Pancreas (tissue), 10 donors: Measurements from ENCODE around the gene PAM16. TPM values are rescaled to one million over a fixed set of nuclear protein-coding genes. Genes with fewer than 3 reads are reported as not detected.

ENCODE experiments used
- ATAC-seq, 4 donors: fragments of 200-7000 bp; cut with Tn5 transposase; one replicate each; pipeline versions ENCODE4 v1.8.0 to v1.9.1; 2020; ENCODE audit warnings: mild to moderate bottlenecking in 4 of 4, moderate library complexity in 4 of 4
- DNase-seq, 6 donors: peaks; one replicate each; pipeline ENCODE4 v3.0.0-alpha.2; 2020
- FAIRE-seq: peaks from 2 replicates; lab custom pipeline; 2012; peaks lifted over from hg19 to GRCh38; lab: Jason Lieb, UNC
- H3K27ac ChIP-seq, 4 donors: fragments of 200-600 bp; sonication (generic); 1 replicate in 3 of 4; 2 replicates in 1 of 4; pipeline versions ENCODE4 v1.5.0 to v1.8.0; 2020
- H3K27me3 ChIP-seq, 4 donors: fragments of 200-600 bp; one replicate each; pipeline ENCODE4 v1.8.0; 2021
- H3K36me3 ChIP-seq, 3 donors: fragments of 200-600 bp; sonication (generic) in 1 of 3; one replicate each; pipeline versions ENCODE4 v1.5.0 to v1.8.0; 2020 to 2021
- H3K4me1 ChIP-seq, 3 donors: fragments of 200-600 bp; one replicate each; pipeline ENCODE4 v1.8.0; 2021
- H3K4me3 ChIP-seq, 4 donors: fragments of 200-600 bp; sonication (generic) in 2 of 4; one replicate each; pipeline versions ENCODE4 v1.5.0 to v1.8.0; 2020 to 2021
- H3K9me3 ChIP-seq, 4 donors: fragments of 200-600 bp; one replicate each; pipeline ENCODE4 v1.8.0; 2021
- WGBS, 2 donors: extraction: QIAGEN DNeasy Blood & Tissue Kit; methylation state at CpG; one replicate each; pipeline ENCODE4 v1.1.7; 2013; 5-methylcytosine and 5-hydroxymethylcytosine counted together
- intact Hi-C, 3 donors: fragments of 100-400 bp; cut with DNase I; formaldehyde crosslinking; loops; one replicate each; pipeline versions ENCODE4 v1.11.1 to v1.14.2; 2022
- polyA plus RNA-seq, 2 donors: library from polyadenylated mRNA; stranded (reverse); fragments of 200-250 nt; gene quantifications; one replicate each; pipeline ENCODE4 v1.2.3, GENCODE V29; 2013
- total RNA-seq, 6 donors: library from RNA; stranded (reverse); fragmentation: NEBNext Ultra II Directional in 4 of 6; extraction: Animal tissue kit (Norgen Biotek cat#: 25700) in 4 of 6; gene quantifications; one replicate each; pipeline versions ENCODE4 v1.2.1 to v1.2.4, GENCODE V29; 2021 to 2023
- TF ChIP-seq, protein P1 (sequence below), 4 donors: fragments of 200-600 bp; sonication (generic) in 3 of 4; IDR thresholded peaks; one replicate each; pipeline versions ENCODE4 v1.5.0 to v1.8.0; 2021; ENCODE audit warnings: antibody characterized with exemption in 4 of 4
- donor health status: healthy with polysubstance abuse.
- donor health status: DM: no; HTN: no; CAD: no; lungs with moderate emphysema.
- donor health status: DM: no; HTN: no; CAD: no.
- donor health status: control.
- donor health status: control.
- donor health status: Bipolar disorder and iron deficiency.
- donor health status: DM: yes; HTN: yes; CAD: no.
- donor health status: DM: no; HTN: no; CAD: no.
- donor health status: DM: no; HTN: no; CAD: no.
- donor health status: DM: yes; HTN: yes; CAD: no.

The PAM16 gene
- total and polyA plus RNA-seq, 8 donors: 12.2 to 106 (median 27.2) TPM

DNA sequence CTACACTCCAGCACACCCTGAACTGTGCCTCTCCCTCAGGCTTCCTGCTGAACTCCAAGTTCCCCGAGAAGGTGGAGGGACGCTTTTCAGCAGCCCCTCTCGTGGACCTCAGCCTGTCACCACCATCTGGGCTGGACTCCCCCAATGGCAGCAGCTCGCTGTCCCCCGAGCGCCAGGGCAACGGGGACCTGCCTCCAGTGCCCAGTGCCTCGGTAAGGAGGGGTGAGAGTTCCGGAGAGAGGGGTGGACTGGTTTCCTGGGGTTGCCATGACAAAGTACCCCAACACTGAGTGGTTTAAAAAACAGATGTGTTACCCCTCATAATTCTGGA lies 17.8 kb downstream of the PAM16 start:
- Histone ChIP-seq H3K9me3 (no peaks in the 10 kb centered on the region), H3K36me3 (peaks cover 0 to 19% (median 3%) of the 10 kb centered on the region in 3 donors), H3K27me3 (no peaks in the 10 kb centered on the region), H3K27ac (no peak overlapping the region), H3K4me1 (peaks cover 0 to 9% (median 6%) of the 10 kb centered on the region in 3 donors), H3K4me3 (no peak overlapping the region)
- FAIRE-seq (no peak), ATAC-seq (no peak), DNase-seq (no peak)
- WGBS, 2 donors: 80 to 89% methylated on average over 9 of the region's 9 CpGs
- intact Hi-C loops: loop anchor here in 2 of 3 donors (2.0 to 10.0 kb wide), 3 partner anchors 44 to 136 kb away; no protein-coding TSS in a partner anchor
- TF ChIP-seq, protein P1, sequence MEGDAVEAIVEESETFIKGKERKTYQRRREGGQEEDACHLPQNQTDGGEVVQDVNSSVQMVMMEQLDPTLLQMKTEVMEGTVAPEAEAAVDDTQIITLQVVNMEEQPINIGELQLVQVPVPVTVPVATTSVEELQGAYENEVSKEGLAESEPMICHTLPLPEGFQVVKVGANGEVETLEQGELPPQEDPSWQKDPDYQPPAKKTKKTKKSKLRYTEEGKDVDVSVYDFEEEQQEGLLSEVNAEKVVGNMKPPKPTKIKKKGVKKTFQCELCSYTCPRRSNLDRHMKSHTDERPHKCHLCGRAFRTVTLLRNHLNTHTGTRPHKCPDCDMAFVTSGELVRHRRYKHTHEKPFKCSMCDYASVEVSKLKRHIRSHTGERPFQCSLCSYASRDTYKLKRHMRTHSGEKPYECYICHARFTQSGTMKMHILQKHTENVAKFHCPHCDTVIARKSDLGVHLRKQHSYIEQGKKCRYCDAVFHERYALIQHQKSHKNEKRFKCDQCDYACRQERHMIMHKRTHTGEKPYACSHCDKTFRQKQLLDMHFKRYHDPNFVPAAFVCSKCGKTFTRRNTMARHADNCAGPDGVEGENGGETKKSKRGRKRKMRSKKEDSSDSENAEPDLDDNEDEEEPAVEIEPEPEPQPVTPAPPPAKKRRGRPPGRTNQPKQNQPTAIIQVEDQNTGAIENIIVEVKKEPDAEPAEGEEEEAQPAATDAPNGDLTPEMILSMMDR (IDR thresholded peaks at IDR 0.05): no peak

DNA sequence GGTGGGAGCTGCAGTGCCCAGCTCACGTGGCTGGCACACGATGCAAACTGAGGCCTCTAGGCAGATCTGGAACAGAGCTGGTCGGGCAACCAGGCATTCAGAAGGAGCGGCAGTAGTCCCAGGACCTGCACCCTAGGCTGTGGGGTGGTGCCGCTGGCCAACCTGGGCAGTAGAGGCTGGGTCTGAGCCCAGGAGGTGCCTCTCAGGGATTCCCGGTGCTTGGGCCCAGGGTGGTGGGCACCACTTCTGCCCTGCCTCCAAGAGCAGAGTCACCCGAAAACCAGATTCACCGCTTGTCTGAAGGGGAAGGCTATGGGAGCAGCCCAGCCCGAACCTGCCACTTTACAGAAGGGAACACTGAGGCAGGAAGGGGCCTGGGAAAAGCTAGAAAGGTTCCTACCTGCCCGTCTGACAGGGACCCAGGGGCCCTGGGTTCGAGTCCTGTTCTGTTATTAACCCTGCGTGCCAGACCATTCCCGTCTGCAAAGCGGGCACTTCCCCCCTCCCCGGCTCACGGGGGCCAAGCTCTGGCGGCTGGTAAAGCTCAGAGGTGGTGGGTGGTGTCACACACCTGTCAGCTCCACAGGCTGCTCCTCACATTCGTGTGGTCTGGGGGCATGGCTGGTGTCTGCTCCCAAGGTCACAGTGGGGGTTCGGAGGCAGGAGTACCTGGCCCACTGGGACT lies 18.4 kb downstream of the PAM16 start:
- intact Hi-C loops: loop anchor here in 2 of 3 donors (2.0 to 10.0 kb wide), 3 partner anchors 44 to 135 kb away; no protein-coding TSS in a partner anchor
- FAIRE-seq: no peak
- WGBS, 2 donors: 79 to 82% methylated on average over 18 to 19 of the region's 19 CpGs

DNA sequence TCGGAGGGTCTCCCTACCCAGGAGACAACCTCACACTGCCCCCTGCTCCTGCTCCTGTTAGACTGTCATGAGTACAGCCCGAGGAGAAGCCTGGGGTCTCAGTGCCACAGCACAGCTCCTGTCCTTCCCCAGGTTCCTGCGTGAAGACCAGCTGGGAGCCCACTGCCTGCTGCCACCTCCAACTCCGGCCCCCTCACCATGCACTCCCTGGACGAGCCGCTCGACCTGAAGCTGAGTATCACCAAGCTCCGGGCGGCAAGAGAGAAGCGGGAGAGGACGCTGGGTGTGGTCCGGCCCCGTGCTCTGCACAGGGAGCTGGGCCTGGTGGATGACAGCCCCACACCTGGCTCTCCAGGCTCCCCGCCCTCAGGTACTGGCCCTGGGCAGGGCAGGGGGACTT lies 19.0 kb downstream of the PAM16 start:
- Histone ChIP-seq H3K4me3 (no peak overlapping the region), H3K4me1 (peaks cover 0 to 13% (median 6%) of the 10 kb centered on the region in 3 donors), H3K9me3 (no peaks in the 10 kb centered on the region), H3K36me3 (peaks cover 0 to 7% (median 3%) of the 10 kb centered on the region in 3 donors), H3K27ac (no peak overlapping the region), H3K27me3 (no peaks in the 10 kb centered on the region)
- intact Hi-C loops: loop anchor here in 2 of 3 donors (2.0 to 10.0 kb wide), 3 partner anchors 43 to 135 kb away; no protein-coding TSS in a partner anchor
- ATAC-seq (no peak), FAIRE-seq (no peak), DNase-seq (no peak)
- WGBS, 2 donors: 84 to 89% methylated on average over 14 of the region's 14 CpGs
- TF ChIP-seq, protein P1 (IDR thresholded peaks at IDR 0.05): no peak

More for the DNA sequence above, 18.4 kb downstream of the PAM16 start:
- ATAC-seq (no peak), DNase-seq (no peak)
- H3K27me3 ChIP-seq: no peaks in the 10 kb centered on the region
- peaks cover 0 to 13% (median 6%) of the 10 kb centered on the region in 3 donors for H3K4me1 ChIP-seq
- peaks cover 0 to 14% (median 3%) of the 10 kb centered on the region in 3 donors for H3K36me3 ChIP-seq
- H3K27ac ChIP-seq: no peak overlapping the region
- TF ChIP-seq, protein P1 (IDR thresholded peaks at IDR 0.05): no peak
- no peaks in the 10 kb centered on the region for H3K9me3 ChIP-seq
- H3K4me3 ChIP-seq: no peak overlapping the region

DNA sequence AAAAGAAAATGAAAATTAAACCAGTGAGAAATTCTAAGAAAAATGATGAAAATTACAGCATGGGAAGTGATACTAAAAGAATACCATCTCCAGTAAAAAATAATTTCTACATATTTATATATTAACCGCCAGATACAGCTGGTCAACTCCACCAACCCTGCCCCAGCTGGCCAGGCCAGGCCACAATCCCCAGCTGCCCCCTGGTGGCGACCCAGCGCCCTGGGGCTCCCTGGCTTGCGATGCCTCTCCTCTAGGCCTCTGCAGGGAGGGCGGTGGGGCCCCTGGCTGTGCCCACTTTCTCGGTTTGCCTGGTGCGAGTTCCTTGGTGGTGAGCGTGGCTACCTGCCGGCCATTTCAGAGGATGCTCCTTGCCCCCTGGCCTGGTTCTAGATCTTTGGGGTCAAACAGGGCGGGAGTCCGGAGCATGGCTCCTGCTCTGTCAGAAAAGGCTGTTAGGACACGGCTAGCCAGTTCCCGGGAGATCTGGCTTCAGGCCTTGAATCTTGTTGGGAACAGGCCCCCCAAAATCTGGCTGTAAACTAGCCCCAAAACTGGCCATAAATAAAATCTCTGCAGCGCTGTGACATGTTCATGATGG lies 20.7 kb downstream of the PAM16 start:
- ATAC-seq (peak; percentile 65 to 79 (median 76)), FAIRE-seq (no peak), DNase-seq (peak; percentile 69 to 96 (median 86))
- no peak overlapping the region for H3K4me3 ChIP-seq
- 35 to 43% methylated on average over 14 of the region's 14 CpGs for WGBS, 2 donors
- peaks cover 0 to 3% (median 0%) of the 10 kb centered on the region in 3 donors for H3K36me3 ChIP-seq
- H3K27me3 ChIP-seq: no peaks in the 10 kb centered on the region
- TF ChIP-seq, protein P1 (IDR thresholded peaks at IDR 0.05): peak; percentile 84 to 97 (median 92)
- intact Hi-C loops: loop anchor here in 2 of 3 donors (5.0 to 10.0 kb wide), 2 partner anchors 46 to 133 kb away; no protein-coding TSS in a partner anchor
- peaks cover 0 to 14% (median 6%) of the 10 kb centered on the region in 3 donors for H3K4me1 ChIP-seq
- H3K9me3 ChIP-seq: no peaks in the 10 kb centered on the region
- no peak overlapping the region for H3K27ac ChIP-seq
